AG10803 (cell line): ENCODE data around the gene EXOC3L2.

Experiments used
- DNase-seq: peaks from one replicate; pipeline ENCODE4 v3.0.0; 2010; ENCODE audit warnings: low read depth
- H3K4me3 ChIP-seq: 2 replicates; pipeline ENCODE4 v1.5.1; 2011; ENCODE audit warnings: mild to moderate bottlenecking, low read length, control low read depth
- TF ChIP-seq, protein P1 (sequence below): conservative IDR thresholded peaks from 2 replicates; pipeline ENCODE4 v1.5.1; 2011; ENCODE audit warnings: mild to moderate bottlenecking, low read length, control low read depth, inconsistent platforms

The EXOC3L2 gene

DNA sequence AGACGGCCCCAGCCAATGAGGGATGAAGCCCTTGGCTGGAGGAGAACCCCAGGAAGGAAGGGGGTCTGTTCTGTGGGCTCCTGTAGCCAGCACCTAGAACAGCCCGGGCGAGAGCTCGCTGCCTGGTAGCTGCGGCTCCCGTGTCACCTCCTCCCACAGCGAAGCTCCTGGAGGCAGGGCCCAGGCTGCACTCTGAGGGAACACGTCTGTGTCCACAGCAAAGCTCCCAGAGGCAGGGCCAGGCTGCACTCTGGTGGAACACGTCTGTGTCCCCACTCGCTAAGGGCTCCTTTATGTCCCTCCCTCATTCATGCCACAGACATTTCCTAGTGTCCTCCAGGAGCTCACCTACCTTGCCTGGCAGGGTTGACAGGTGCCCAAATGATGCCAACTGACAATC lies 75.6 kb downstream of the EXOC3L2 start:
- TF ChIP-seq, protein P1, sequence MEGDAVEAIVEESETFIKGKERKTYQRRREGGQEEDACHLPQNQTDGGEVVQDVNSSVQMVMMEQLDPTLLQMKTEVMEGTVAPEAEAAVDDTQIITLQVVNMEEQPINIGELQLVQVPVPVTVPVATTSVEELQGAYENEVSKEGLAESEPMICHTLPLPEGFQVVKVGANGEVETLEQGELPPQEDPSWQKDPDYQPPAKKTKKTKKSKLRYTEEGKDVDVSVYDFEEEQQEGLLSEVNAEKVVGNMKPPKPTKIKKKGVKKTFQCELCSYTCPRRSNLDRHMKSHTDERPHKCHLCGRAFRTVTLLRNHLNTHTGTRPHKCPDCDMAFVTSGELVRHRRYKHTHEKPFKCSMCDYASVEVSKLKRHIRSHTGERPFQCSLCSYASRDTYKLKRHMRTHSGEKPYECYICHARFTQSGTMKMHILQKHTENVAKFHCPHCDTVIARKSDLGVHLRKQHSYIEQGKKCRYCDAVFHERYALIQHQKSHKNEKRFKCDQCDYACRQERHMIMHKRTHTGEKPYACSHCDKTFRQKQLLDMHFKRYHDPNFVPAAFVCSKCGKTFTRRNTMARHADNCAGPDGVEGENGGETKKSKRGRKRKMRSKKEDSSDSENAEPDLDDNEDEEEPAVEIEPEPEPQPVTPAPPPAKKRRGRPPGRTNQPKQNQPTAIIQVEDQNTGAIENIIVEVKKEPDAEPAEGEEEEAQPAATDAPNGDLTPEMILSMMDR, result no peak
- no peak for DNase-seq
- H3K4me3 ChIP-seq, result no peak overlapping the region

DNA sequence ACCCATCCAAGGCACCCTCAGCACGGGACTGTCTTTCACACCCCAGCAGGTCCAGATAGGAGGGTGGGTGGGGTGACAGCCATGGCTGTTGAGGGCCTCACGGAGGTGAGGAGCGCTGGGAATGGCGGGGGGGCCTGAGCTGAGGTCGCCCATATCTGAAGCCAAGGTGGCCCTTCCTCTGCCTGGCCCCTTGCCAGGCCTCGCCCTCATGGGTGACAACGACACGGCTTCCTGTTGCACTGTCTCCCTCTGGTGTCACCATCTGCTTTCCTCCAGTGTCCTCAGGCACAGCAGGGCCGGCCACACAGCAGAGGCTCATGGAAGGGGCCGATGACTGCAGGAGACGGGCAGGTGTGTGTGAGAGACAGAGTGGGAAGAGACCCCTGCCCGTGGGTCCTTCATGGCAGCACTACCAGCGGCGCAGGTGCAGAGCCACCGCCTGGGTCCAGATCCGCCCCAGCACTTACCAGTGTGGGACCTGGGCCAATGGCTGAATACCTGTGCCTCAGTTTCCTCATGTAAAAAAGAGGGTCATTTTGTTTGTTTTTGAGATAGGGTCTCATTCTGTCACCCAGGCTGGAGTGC lies 76.3 kb downstream of the EXOC3L2 start:
- DNase-seq, result no peak
- no peak overlapping the region for H3K4me3 ChIP-seq
- TF ChIP-seq, protein P1, result no peak

DNA sequence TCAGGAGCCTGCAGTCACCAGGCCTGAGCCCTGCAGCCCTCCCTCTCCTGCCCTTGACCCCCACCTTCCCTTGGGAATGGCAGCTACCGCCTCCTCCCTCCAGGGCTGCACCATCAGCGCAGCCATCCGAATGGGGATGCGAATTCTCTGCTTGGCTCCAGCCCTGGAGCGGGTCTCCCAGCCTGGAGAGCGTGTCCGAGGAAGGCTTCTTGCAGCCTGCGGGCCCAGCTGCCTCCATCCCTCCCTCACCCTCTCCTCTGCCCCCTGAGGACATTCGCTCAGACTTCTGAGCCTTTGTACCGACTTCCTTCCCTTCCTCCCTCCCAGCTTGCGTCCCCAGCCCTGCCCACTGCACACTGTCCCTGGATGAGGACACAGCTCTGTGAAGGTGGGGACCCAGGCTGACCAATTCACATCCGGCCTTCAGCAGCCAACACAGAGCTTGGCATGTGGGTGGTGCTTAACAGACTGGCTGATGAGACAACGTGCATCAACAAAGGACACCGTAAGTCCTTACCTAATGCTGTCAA lies 78.4 kb downstream of the EXOC3L2 start:
- TF ChIP-seq, protein P1, result no peak
- DNase-seq, result no peak

DNA sequence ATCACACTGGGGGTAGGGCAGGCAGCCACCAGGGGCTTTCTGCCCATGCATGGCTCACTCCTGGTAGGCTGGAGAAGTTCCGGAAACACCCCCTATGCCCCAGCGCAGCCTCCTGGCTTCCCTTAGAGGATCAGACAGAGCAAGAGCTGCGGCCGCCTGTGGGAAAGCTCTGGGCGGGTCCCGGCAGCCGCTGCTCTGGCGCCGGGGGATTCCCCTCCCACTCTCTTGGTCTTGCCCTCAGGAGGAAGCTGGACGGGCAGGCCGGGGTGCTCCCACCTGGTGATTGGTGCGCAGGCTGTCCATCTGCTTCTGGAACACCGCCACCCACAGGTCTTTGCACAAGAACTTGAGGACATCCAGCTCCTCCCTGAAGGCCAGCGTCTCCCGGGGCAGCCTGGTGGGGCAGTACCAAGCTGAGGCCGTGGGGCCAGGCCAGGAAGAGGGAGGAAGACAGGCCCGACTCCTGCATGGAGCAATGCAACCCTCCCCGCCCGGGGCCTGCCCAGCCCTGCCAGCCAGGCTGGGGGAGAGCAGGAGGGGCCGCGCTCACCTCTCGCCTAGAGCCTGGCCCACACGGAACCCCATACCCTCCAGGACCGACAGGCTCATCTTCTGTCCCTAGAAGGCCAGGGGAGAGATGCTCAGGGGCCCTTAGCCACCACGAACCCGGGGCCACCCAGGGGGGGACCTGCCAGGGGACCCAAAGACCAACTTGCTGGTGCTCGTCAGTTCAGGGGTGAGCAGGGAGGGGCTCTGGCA lies 80.5 kb downstream of the EXOC3L2 start:
- H3K4me3 ChIP-seq, result no peak overlapping the region
- peak; percentile 61 for DNase-seq
- TF ChIP-seq, protein P1, result no peak

More for the DNA sequence above, 78.4 kb downstream of the EXOC3L2 start:
- no peak overlapping the region for H3K4me3 ChIP-seq

DNA sequence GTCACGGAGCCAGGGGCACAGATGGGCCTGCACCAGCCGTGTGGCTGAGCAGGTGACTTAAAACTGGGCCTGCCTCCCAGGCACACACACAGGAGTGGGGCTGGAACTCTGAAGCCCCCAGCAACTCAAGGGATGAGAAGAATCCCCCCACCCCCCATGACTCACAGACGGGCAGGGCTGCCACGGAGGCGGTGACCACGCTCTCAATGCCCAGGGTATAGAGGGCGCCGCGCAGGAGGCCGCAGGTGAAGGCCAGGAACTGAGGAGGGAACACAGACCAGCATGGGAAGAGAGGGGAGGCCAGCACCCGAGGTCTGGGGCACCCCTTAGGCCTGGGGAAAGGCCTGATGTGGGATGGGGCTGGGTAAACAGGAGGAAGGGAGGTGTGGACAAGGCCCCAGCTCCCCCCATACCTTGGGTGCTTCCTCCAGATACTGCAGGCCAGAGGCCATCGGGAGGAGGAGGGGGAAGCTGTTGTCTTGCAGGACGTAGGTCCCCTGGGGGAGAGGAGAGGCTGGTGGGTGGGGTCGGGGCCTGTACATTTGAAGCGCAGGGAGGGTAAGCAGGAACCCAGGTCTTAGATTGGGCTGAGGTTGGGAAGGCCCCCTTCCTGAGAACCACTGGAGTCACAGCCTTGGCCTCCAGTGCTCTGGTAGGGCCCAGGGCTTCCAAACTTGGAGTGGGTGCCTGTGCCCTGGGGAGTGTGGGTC lies 81.3 kb downstream of the EXOC3L2 start:
- H3K4me3 ChIP-seq, result no peak overlapping the region
- no peak for DNase-seq
- TF ChIP-seq, protein P1, result no peak

DNA sequence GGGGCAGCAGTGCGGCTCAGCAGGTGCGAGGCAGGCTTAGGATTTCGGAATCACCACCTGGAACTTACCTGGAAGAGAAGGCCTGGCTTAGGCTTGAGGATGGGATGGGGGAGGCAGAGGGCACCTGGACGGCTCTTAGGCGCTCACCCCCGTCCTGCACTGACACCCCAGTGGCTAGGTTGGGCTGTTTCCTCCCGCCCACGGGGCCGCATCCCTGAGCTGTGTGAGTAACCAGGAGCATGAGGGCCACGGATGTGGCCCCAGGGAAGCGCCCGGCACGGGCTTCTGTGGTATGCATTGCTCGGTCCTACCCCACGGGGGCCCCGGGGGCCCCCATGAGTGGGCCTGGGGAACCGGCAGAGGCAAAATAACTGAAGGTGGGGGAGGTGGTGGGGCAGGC lies 82.1 kb downstream of the EXOC3L2 start:
- TF ChIP-seq, protein P1, result no peak
- no peak for DNase-seq
- H3K4me3 ChIP-seq, result no peak overlapping the region
